Keratinocyte (primary cell): ENCODE results near the gene GPC5. TPM values are rescaled to one million over a fixed set of nuclear protein-coding genes. Genes with fewer than 3 reads are reported as not detected.

Experiments used
- DNase-seq: peaks from one replicate; pipeline ENCODE4 v3.0.0-alpha.2; 2011; ENCODE audit warnings: low read depth, missing footprints, low spot score
- FAIRE-seq: peaks from 2 replicates; lab custom pipeline; 2011; peaks lifted over from hg19 to GRCh38; lab: Jason Lieb, UNC
- H2AFZ ChIP-seq: 2 replicates; pipeline ENCODE4 v1.6.0; 2012; ENCODE audit warnings: low read length, control low read depth, inconsistent platforms; ENCODE audit not compliant: control insufficient read depth
- H3K27ac ChIP-seq: 2 replicates; pipeline ENCODE4 v1.5.1; 2011; ENCODE audit warnings: low read length; ENCODE audit not compliant: control insufficient read depth, insufficient read depth
- H3K27me3 ChIP-seq: 3 replicates; pipeline ENCODE4 v1.6.0; 2011; ENCODE audit warnings: low read length; ENCODE audit not compliant: control insufficient read depth, insufficient read depth; ENCODE audit errors: extremely low read depth
- H3K36me3 ChIP-seq, 2 experiments: 2 replicates in 1 of 2; 3 replicates in 1 of 2; pipeline ENCODE4 v1.5.1; 2011; ENCODE audit warnings: low read length in 2 of 2, mild to moderate bottlenecking in 1 of 2; ENCODE audit not compliant: control insufficient read depth in 2 of 2, insufficient read depth in 2 of 2; ENCODE audit errors: extremely low read depth in 1 of 2
- H3K4me1 ChIP-seq: 3 replicates; pipeline ENCODE4 v1.5.1; 2011; ENCODE audit warnings: low read length; ENCODE audit not compliant: control insufficient read depth, insufficient read depth; ENCODE audit errors: extremely low read depth
- H3K4me2 ChIP-seq: 3 replicates; pipeline ENCODE4 v1.6.0; 2011; ENCODE audit warnings: low read depth, low read length; ENCODE audit not compliant: control insufficient read depth, insufficient read depth; ENCODE audit errors: extremely low read depth
- H3K4me3 ChIP-seq, 3 experiments: fragments of 200-600 bp in 1 of 3; sonication (generic) in 1 of 3; 2 replicates in 2 of 3; 3 replicates in 1 of 3; pipeline ENCODE4 v1.5.1; 2011 to 2016; ENCODE audit warnings: low read length in 3 of 3, mild to moderate bottlenecking in 3 of 3, control low read depth in 2 of 3, inconsistent platforms in 1 of 3, low read depth in 1 of 3, mixed read lengths in 1 of 3, mixed run types in 1 of 3, moderate library complexity in 1 of 3; ENCODE audit not compliant: control insufficient read depth in 2 of 3, insufficient read depth in 2 of 3; ENCODE audit errors: extremely low read depth in 1 of 3
- H3K79me2 ChIP-seq: 2 replicates; pipeline ENCODE4 v1.6.0; 2012; ENCODE audit warnings: low read length; ENCODE audit not compliant: control insufficient read depth, insufficient read depth
- H3K9ac ChIP-seq: 3 replicates; pipeline ENCODE4 v1.6.0; 2011; ENCODE audit warnings: low read length; ENCODE audit not compliant: control insufficient read depth, insufficient read depth; ENCODE audit errors: extremely low read depth
- H3K9me1 ChIP-seq: 3 replicates; pipeline ENCODE4 v1.6.0; 2011; ENCODE audit warnings: low read length; ENCODE audit not compliant: control insufficient read depth, insufficient read depth; ENCODE audit errors: extremely low read depth
- H3K9me3 ChIP-seq: 2 replicates; pipeline ENCODE4 v1.5.1; 2012; ENCODE audit warnings: low read depth, low read length; ENCODE audit not compliant: control insufficient read depth
- H4K20me1 ChIP-seq: 3 replicates; pipeline ENCODE4 v1.6.0; 2011; ENCODE audit warnings: low read length; ENCODE audit not compliant: control insufficient read depth, insufficient read depth; ENCODE audit errors: extremely low read depth
- EZH2 ChIP-seq: IDR thresholded peaks from one replicate; pipeline ENCODE4 v1.6.1; 2012; ENCODE audit warnings: inconsistent platforms, mild to moderate bottlenecking, low read length, moderate library complexity
- dilution Hi-C: fragments of 300-500 bp; cut with MboI; formaldehyde crosslinking; loops from one replicate; pipeline ENCODE4 v1.7.0; 2020; ENCODE audit warnings: low sequenced_read_pairs; ENCODE audit not compliant: extremely low pct_ligation_motif_present
- polyA plus RNA-seq, 5 experiments: library from polyadenylated mRNA; depleted of rRNA in 3 of 5; stranded (reverse) in 3 of 5; stranded (forward) in 1 of 5; unstranded in 1 of 5; fragments of >200 nt; gene quantifications; 1 replicate in 1 of 5; 2 replicates in 3 of 5; 3 replicates in 1 of 5; pipeline versions ENCODE4 v1.2.1 to v1.2.3, GENCODE V29; 2011 to 2012; ENCODE audit warnings: missing spikeins in 2 of 5, low read depth in 1 of 5, low replicate concordance in 1 of 5
- TF ChIP-seq, protein P1 (sequence below), 3 experiments: IDR thresholded peaks in 1 of 3; conservative IDR thresholded peaks in 1 of 3; optimal IDR thresholded peaks in 1 of 3; 2 replicates in 2 of 3; 3 replicates in 1 of 3; pipeline versions ENCODE3 to v1.5.1; 2011; ENCODE audit warnings: low read length in 3 of 3, mild to moderate bottlenecking in 3 of 3, moderate library complexity in 2 of 3, control low read depth in 1 of 3, inconsistent platforms in 1 of 3; ENCODE audit not compliant: insufficient read depth in 2 of 3; ENCODE audit errors: extremely low read depth in 1 of 3

Gene GPC5
- polyA plus RNA-seq, 1 donor (not counting 4 experiments of a cell fraction or from before 2014, with no cell fraction given), result 0.10 TPM

DNA sequence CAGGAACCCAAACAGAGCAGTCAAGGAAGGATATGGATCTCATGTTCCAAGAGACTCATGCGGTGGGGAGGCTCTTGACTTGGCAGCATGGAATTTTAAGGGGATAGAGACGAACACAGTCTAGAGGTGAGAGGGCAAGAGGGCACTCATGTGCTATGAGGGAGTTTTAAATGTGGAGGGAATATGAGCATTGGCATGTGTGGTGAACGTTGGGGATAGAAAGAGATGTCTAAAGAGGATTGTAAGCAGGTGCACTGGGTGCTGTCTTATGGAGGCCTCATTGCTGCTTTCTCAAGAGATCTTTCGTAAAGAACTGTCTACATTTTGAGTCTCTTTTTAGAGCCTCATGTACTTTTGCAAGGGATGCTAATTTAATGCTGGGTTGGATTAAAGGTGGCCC is 1227.9 kb downstream of the GPC5 start:
- H3K9ac ChIP-seq, result no peak overlapping the region
- H4K20me1 ChIP-seq, result no peaks in the 10 kb centered on the region

DNA sequence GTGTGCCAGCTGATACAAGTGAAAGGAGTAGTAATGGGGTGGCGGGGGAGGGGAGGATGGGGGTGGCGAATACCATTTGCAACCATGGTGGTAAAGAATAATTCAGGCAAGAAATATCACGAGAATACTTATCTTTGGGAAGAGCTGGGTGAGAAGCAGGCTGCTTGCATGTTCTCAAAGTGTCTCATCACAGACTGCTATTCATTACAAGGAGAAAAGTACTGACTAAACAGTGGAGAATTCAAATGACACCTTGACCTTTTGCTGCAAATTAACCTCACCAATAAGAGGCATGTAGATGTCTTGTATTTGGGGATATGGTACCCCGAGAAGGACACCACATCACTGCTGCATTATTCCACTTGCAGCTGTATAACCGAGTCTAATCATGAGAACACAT is 1242.5 kb downstream of the GPC5 start:
- no peaks in the 10 kb centered on the region for H3K9me1 ChIP-seq
- FAIRE-seq (no peak), DNase-seq (no peak)
- dilution Hi-C loops, result no loop called here
- no peak overlapping the region for H3K27ac ChIP-seq
- no peak overlapping the region for H3K4me3 ChIP-seq
- no peaks in the 10 kb centered on the region for H3K36me3 ChIP-seq
- H3K79me2 ChIP-seq, result no peaks in the 10 kb centered on the region
- no peak overlapping the region for H3K4me2 ChIP-seq
- no peak overlapping the region for H3K9ac ChIP-seq
- H4K20me1 ChIP-seq, result no peaks in the 10 kb centered on the region
- H3K9me3 ChIP-seq, result no peaks in the 10 kb centered on the region
- TF ChIP-seq EZH2, result no peak
- TF ChIP-seq, protein P1, sequence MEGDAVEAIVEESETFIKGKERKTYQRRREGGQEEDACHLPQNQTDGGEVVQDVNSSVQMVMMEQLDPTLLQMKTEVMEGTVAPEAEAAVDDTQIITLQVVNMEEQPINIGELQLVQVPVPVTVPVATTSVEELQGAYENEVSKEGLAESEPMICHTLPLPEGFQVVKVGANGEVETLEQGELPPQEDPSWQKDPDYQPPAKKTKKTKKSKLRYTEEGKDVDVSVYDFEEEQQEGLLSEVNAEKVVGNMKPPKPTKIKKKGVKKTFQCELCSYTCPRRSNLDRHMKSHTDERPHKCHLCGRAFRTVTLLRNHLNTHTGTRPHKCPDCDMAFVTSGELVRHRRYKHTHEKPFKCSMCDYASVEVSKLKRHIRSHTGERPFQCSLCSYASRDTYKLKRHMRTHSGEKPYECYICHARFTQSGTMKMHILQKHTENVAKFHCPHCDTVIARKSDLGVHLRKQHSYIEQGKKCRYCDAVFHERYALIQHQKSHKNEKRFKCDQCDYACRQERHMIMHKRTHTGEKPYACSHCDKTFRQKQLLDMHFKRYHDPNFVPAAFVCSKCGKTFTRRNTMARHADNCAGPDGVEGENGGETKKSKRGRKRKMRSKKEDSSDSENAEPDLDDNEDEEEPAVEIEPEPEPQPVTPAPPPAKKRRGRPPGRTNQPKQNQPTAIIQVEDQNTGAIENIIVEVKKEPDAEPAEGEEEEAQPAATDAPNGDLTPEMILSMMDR (optimal IDR thresholded peaks at IDR 0.05 in 1 of 3, IDR thresholded peaks at IDR 0.05 in 1 of 3, conservative IDR thresholded peaks at IDR 0.05 in 1 of 3; ENCODE audit: extremely low read depth in 1 of 3, insufficient read depth in 2 of 3, low read length in 3 of 3), result no peak
- H2AFZ ChIP-seq, result no peak overlapping the region
- H3K4me1 ChIP-seq, result no peaks in the 10 kb centered on the region
- H3K27me3 ChIP-seq, result no peaks in the 10 kb centered on the region

More for the DNA sequence above, 1227.9 kb downstream of the GPC5 start:
- dilution Hi-C loops, result no loop called here
- no peaks in the 10 kb centered on the region for H3K9me3 ChIP-seq
- TF ChIP-seq EZH2, result no peak
- TF ChIP-seq, protein P1 (optimal IDR thresholded peaks at IDR 0.05 in 1 of 3, IDR thresholded peaks at IDR 0.05 in 1 of 3, conservative IDR thresholded peaks at IDR 0.05 in 1 of 3; ENCODE audit: extremely low read depth in 1 of 3, insufficient read depth in 2 of 3, low read length in 3 of 3), result no peak
- no peaks in the 10 kb centered on the region for H3K4me1 ChIP-seq
- DNase-seq (no peak), FAIRE-seq (no peak)
- no peaks in the 10 kb centered on the region for H3K36me3 ChIP-seq
- H3K27me3 ChIP-seq, result no peaks in the 10 kb centered on the region
- H2AFZ ChIP-seq, result no peak overlapping the region
- H3K4me3 ChIP-seq, result no peak overlapping the region
- H3K27ac ChIP-seq, result no peak overlapping the region
- no peaks in the 10 kb centered on the region for H3K9me1 ChIP-seq
- H3K79me2 ChIP-seq, result no peaks in the 10 kb centered on the region
- no peak overlapping the region for H3K4me2 ChIP-seq
